Stimulated activated CD4-positive, alpha-beta T cell treated with anti-CD3 and anti-CD28 coated beads, Interleukin-1b, Interleukin-23, amount 100 ng/mL, for 4 hours (primary cell): ENCODE measurements around the gene CNP.
"Not testable (repeated sequence)": the region's sequence is repeated elsewhere in the genome, so short reads cannot be mapped to it uniquely, and the experiment has no call there.

Source experiments
- DNase-seq, 2 donors: peaks; one replicate each; pipeline ENCODE4 v3.0.0-alpha.2; 2020; ENCODE audit warnings: low read depth in 2 of 2

The CNP gene

GRCh38 chr17:41966463-41967140 lies at the start of gene CNP:
TSS of gene CNP (plus strand) at chr17:41966795. CDS start at chr17:41966885, 90 bp downstream.
- peak; percentile 87 to 92 for DNase-seq

DNA sequence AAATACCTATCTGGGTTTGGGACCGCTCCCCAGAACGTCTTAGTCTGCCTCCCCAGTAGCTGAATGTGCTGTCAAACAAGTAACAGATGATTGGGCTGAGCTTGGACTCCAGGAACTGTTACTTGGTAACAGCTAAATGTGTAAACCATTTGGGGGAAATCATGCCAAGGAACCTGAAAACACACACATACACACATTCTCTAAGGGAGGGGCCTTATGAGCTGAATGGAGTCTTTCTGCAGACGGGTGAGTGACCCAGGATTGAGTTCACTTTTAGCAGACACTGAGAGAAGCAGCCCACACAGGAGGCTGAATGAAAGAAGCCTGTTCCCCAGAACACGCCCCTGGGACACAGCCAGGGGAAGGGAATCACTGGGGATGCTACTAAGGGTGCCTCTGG lies 49.4 kb upstream of the CNP start:
- no peak for DNase-seq

DNA sequence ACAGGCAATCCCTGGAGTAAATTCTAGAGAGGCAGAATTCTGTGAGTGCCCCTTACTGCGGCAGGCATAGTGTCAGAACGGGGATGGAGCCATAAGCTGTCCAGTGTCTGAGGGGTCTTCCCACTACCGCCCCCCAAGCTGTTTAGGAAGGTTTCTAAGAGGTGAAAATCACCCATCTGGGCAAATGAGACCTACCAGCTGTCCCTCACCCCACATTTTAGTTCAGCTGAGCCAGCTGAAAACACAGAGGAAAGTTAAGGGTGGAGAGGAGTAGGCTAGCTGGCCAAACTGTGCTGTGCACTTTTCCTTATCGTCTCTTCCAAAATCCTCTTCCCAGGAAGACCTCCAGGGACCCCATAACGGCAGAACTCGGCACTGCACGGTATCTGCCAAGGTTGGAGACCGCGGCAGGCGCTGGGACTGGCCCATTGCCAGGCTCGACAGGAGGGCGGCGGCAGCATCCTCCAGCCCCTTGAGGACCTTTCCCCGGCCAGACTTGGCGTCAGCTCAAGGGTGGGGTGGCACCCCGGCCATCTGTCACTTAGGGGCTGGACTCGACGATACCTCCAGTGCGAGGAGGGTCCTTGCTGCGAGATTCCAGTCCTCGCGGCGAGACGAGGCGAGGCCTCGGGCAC lies 48.8 kb upstream of the CNP start:
- DNase-seq = peak; percentile 5 to 45

DNA sequence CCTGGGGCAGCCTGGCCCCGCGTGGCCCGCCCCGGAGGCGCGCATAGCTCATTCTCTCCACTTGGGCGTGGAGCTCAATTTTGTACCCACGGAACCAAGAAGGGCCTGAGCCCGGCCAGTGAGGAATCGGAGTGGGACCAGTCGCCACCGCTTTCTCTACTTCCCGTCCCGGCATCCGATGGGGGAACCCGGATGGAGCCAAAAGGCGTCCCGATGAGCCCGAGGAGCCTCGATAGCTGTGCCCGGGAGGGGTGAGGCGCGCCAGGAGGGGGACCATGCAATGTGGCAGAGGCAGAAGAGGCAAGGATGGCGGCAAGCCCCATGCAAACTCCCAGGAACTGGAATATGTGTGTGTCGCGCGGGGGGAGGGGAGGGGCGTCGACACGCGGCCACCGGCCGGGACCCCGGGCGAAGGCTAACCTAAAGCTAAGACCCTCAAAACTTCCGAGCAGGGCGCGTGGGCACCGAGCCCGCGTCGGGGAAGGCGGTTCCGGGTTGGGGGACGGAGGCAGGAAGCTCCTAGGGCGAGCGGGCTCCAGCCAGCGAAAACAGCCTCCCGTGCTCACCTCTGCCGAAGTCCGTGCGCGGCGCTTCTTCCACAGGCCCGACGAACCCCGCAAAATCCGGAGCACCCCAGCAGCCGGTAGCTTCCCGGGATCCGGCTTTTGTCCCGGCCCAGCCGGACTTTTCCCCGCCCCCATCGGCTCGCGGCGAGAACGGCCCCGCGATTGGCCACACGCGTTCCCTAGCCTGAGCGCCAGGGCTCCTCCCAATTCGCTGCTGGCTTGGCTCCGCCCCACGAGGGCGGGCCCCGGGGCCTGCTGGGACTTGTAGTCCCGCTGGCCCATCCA lies 48.1 kb upstream of the CNP start, which contains the start of gene ACLY:
TSS of gene ACLY (minus strand) at position 638 of the 851 bp plus-strand sequence. CDS start 5,078 bp downstream, outside the sequence.
- DNase-seq = peak; percentile 93 to 96

DNA sequence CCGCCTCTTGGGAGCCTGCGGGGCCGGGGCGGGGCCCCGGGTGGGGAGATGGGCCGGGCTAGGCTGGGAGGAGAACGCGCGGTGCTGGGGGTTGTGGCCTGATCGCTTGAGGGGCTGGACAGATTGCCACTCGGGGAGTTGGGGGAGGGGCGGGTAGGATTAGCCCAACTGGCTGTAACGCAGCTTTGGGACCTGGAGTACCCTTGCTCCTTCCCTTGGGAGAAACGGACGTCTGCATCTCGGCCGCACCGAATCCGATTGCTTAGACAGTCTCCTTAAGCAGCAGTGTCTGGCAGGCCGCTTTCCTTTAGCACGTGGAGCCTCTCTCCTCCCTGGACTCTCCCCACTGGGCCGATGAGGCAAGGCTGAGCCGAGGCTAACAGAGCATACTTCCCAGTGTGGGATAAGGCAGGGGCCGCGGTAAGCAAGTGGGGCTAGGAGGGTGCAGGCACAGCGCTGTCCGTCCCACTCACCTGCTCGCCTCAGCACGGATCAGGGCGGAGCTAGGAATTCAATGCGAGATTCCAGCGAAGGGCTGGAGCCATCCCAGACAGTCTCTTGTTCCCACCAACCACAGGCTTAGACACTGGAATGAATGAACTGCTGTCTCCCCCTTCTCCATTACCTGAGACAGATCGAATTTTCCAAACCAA lies 47.3 kb upstream of the CNP start:
- no peak for DNase-seq

- DNase-seq = no peak
These were observed 46.6 kb upstream of the CNP start for GRCh38 chr17:41919840-41920579.

DNA sequence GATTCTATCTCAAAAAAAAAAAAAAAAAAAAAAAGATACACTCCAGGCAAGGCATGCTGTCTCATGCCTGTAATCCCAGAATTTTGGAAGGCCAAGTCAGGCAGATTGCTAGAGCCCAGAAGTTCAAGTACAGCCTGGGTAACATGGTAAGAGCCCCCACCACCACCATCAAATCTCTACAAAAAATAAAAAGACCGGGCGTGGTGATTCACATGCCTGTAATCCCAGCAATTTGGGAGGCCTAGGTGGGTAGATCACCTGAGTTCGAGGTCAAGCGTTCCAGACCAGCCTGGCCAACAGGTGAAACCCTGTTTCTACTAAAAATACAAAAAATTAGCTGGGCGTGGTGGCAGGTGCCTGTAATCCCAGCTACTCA lies 46.0 kb upstream of the CNP start:
- DNase-seq = no peak

GRCh38 chr17:41925991-41926590 lies 40.5 kb upstream of the CNP start:
- DNase-seq = no peak

GRCh38 chr17:41928693-41929251 lies 37.8 kb upstream of the CNP start:
- no peak for DNase-seq

- peak; percentile 91 to 92 for DNase-seq
These were observed 36.4 kb upstream of the CNP start, which contains the start of gene ODAD4 for GRCh38 chr17:41930009-41930832. TSS of gene ODAD4 (plus strand) at chr17:41930617. CDS start at chr17:41930724, 107 bp downstream.

DNA sequence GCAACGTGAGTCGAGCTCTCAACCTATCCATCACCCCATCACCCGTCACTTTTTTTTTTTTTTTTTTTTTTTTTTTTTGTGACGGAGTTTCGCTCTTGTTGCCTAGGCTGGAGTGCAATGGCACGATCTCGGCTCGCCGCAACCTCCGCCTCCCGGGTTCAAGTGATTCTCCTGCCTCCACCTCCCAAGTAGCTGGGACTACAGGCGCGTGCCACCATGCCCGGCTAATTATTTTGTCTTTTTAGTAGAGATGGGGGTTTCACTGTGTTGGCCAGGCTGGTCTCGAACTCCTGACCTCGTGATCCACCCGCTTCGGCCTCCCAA lies 35.8 kb upstream of the CNP start:
- DNase-seq = not testable (repeated sequence)

DNA sequence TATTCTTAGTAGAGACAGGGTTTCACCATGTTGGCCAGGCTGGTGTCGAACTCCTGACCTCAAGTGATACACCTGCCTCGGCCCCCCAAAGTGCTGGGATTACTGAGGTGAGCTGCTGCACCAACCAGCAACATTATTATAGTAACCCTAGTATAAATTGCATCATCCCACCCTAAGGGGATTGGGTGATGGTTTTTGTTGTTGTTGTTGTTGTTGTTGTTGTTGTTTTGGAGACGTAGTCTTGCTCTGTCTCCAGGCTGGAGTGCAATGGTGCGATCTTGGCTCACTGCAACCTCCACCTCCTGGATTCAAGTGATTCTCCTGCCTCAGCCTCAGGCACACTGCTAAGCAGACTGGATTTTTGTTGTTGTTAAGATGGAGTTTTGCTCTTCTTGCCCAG lies 34.9 kb upstream of the CNP start:
- DNase-seq = not testable (repeated sequence)

DNA sequence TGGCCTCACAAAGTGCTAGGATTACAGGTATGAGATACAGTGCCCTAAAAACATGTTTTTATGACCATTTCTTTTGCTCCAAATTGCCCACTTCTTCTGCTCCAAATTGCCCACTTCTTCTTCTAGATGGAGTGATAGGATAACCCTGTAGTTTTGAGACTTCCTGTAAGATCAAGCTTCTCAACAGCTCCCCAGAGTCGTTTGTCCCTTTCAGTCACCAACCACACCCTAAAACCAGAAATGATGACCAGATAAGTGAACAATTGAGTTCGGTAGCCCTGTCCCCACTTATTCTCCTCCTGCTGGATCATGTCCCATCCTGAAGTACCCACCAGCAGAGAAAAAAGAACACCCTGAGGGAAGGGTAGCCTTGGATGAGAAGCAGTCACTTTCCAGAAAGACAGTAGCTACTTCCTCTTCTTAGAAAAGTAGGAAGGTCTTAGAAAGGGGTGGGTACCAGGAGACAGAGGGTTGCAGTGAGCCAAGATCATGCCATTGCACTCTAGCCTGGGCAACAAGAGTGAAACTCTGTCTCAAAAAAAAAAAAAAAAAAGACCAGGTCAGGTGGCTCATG lies 33.7 kb upstream of the CNP start:
- DNase-seq = no peak

DNA sequence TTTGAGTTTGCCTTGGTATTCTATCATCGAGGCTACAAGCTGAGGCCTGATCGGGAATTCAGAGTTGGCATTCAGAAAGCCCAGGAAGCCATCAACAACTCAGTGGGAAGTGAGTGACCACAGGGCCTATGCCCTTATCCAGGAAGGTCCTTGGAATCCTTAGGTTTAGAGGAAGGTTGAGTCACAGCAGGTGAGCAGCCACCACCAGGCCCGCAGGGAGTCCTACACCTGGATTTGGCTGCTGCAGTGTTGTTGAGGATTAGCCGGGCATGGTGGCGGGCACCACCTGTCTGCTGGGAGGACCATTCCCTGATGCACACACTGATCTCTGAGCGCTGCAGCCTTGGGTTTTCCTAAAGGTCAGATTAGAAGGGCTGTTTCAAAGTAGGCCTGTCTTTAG lies 31.0 kb upstream of the CNP start:
- no peak for DNase-seq

DNA sequence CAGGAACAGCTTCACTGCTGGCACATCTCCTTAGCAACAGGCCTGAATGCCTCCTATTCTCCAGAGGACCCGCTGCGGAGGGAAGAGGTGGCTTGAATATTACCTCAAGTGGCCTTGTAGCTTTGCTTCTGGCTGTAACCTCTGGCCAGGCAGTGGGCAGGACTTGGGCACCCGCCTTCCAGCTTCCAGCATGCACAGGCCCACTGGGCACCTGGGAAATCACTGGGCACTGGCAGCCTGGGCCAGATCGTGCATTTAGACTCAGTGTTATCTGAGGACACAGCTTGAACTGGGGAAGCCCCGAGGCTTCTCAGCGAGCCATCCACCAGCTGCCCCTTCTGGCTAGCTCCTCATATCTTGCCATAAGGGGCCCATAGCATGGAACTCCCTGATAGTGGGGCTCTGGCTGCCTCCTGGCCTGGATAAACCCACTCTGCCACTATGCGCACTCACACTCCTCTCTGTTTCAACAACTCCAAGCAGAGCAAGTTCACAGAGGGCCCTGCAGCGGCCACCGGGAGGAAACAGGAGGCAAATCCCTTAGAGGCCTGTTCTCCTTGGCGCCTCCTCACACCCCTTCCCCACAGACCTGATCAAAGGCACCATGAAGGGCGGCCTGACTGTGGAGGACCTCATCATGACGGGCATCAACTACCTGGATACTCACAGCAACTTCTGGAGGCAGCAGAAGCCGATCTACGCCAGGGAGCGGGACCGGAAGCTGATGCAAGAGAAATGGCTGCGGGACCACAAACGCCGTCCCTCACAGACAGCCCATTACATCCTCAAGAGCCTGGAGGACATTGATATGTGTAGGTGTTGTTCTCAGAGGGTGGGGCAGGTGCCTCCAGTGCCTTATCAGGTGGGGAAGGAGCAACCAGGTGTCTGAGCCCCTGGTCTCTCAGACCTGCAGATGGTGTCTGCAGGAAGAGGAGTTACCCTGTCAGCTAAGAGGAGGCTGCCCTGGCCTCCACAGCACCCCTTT lies 28.3 kb upstream of the CNP start:
- no peak for DNase-seq

- DNase-seq = no peak
These were observed 27.4 kb upstream of the CNP start for GRCh38 chr17:41939044-41939692.

DNA sequence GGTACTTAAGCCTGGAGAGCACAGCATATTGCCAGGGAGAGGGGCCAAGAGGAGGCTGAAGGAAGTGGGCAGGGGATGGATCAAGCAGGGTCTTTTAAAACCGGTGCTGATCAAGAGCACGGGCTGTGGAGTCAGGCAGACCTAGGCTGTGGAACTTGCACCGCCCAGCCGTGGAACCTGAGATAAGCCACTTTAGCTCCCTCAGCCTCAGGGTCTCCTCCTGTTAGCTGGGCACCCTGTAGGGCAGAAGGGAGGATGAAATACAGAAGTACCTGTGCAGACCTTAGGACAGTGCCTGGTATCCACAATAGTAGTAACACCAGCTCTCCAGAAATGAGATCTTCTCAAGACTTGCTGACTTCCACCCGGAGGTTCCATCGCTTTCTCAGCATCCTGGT lies 26.9 kb upstream of the CNP start:
- no peak for DNase-seq

- DNase-seq = no peak
These were observed 25.4 kb upstream of the CNP start for GRCh38 chr17:41941168-41941567.
